GM12878 (cell line): ENCODE results near the gene DIS3L2. TPM values are rescaled to one million over a fixed set of nuclear protein-coding genes. Genes with fewer than 3 reads are reported as not detected.

Experiments used
- ATAC-seq: fragments of 200-7000 bp; cut with Tn5 transposase; 3 replicates; pipeline ENCODE4 v1.9.1; 2020; ENCODE audit warnings: mild to moderate bottlenecking, moderate library complexity
- BruUV-seq: library from RNA; stranded (reverse); fragments of 400-500 nt; replicated peaks from 2 replicates; lab custom pipeline; 2021; lab: Mats Ljungman, UMichigan
- CTCF ChIA-PET: fragments of 300-600 bp; sonication (Branson Sonifier 250); formaldehyde crosslinking; extraction: SDS; loops from one replicate; lab custom pipeline; 2021; ENCODE audit warnings: inconsistent platforms; lab: Yijun Ruan, JAX
- POLR2A ChIA-PET: fragments of 350-600 bp; formaldehyde crosslinking; extraction: SDS; loops from one replicate; lab custom pipeline; 2021; ENCODE audit warnings: inconsistent platforms; lab: Charles Lee
- RAD21 ChIA-PET: fragments of 300-600 bp; sonication (Branson Sonifier 250); formaldehyde crosslinking; loops from one replicate; lab custom pipeline; 2023; ENCODE audit warnings: antibody characterized with exemption; ENCODE audit not compliant: unreplicated experiment; lab: Charles Lee
- SMC1A ChIA-PET: fragments of 300-600 bp; sonication (Branson Sonifier 250); formaldehyde crosslinking; loops from one replicate; lab custom pipeline; 2023; ENCODE audit not compliant: unreplicated experiment, uncharacterized antibody; lab: Charles Lee
- DNase-seq: peaks from one replicate; pipeline ENCODE4 v3.0.0-alpha.2; 2011; ENCODE audit warnings: low read depth, low spot score
- FAIRE-seq: peaks from 3 replicates; lab custom pipeline; 2011; peaks lifted over from hg19 to GRCh38; lab: Jason Lieb, UNC
- H2AFZ ChIP-seq: 2 replicates; pipeline ENCODE4 v1.6.0; 2011; ENCODE audit warnings: low read depth, low read length, control low read depth; ENCODE audit not compliant: control insufficient read depth
- H3K27ac ChIP-seq: 2 replicates; pipeline ENCODE4 v1.5.1; 2011; ENCODE audit warnings: control low read depth; ENCODE audit not compliant: control insufficient read depth, insufficient read depth
- H3K27me3 ChIP-seq, 2 experiments: replicated peaks in 1 of 2; 2 replicates each; pipeline versions ENCODE4 v1.6.0 to v1.6.1; 2011; ENCODE audit warnings: low read length in 1 of 2; ENCODE audit not compliant: control insufficient read depth in 2 of 2, insufficient read depth in 2 of 2
- H3K36me3 ChIP-seq, 2 experiments: 2 replicates each; pipeline ENCODE4 v1.5.1; 2011; ENCODE audit warnings: low read length in 1 of 2; ENCODE audit not compliant: control insufficient read depth in 2 of 2, insufficient read depth in 2 of 2
- H3K4me1 ChIP-seq: 2 replicates; pipeline ENCODE4 v1.6.1; 2011; ENCODE audit warnings: mild to moderate bottlenecking, low read length, moderate library complexity, mixed read lengths; ENCODE audit not compliant: control insufficient read depth, insufficient read depth
- H3K4me2 ChIP-seq: 2 replicates; pipeline ENCODE4 v1.6.0; 2011; ENCODE audit warnings: control low read depth; ENCODE audit not compliant: control insufficient read depth, insufficient read depth
- H3K4me3 ChIP-seq: fragments of 200-600 bp; sonication (generic); 2 replicates; pipeline ENCODE4 v1.5.1; 2016
- H3K79me2 ChIP-seq: 2 replicates; pipeline ENCODE4 v1.6.0; 2011; ENCODE audit warnings: low read length; ENCODE audit not compliant: control insufficient read depth, insufficient read depth
- H3K9ac ChIP-seq: 2 replicates; pipeline ENCODE4 v1.8.0; 2011; ENCODE audit warnings: low read length, control low read depth, mixed read lengths; ENCODE audit not compliant: control insufficient read depth, insufficient read depth
- H3K9me3 ChIP-seq: replicated peaks from 3 replicates; pipeline ENCODE4 v1.5.1; 2011; ENCODE audit warnings: mild to moderate bottlenecking, low read length; ENCODE audit not compliant: control insufficient read depth, insufficient read depth
- H4K20me1 ChIP-seq: 2 replicates; pipeline ENCODE4 v1.6.0; 2011; ENCODE audit not compliant: control insufficient read depth, insufficient read depth
- BHLHE40 ChIP-seq, 2 experiments: fragments of 450-650 bp in 1 of 2; IDR thresholded peaks; 2 replicates each; pipeline ENCODE4 v1.6.1; 2011 to 2017; ENCODE audit warnings: low read depth in 2 of 2, borderline replicate concordance in 1 of 2, improper control_type of control experiment in 1 of 2, low read length in 1 of 2, mild to moderate bottlenecking in 1 of 2
- CREB1 ChIP-seq: IDR thresholded peaks from 2 replicates; pipeline ENCODE4 v1.6.1; 2012; ENCODE audit warnings: low read depth, mild to moderate bottlenecking, inconsistent platforms
- NBN ChIP-seq: fragments of 450-650 bp; IDR thresholded peaks from 2 replicates; pipeline ENCODE4 v1.6.1; 2016
- NR2F1 ChIP-seq: fragments of 450-650 bp; conservative IDR thresholded peaks from 2 replicates; pipeline ENCODE4 v1.6.1; 2017; ENCODE audit warnings: mild to moderate bottlenecking
- SMAD5 ChIP-seq: IDR thresholded peaks from 2 replicates; pipeline ENCODE4 v1.6.1; 2016; ENCODE audit warnings: antibody characterized with exemption, low read depth
- TBL1XR1 ChIP-seq: IDR thresholded peaks from 2 replicates; pipeline ENCODE4 v1.6.1; 2012; ENCODE audit warnings: low read depth, low read length, improper control_type of control experiment
- WGBS: methylation state at CpG from one replicate; pipeline ENCODE4 v1.1.6; 2016; ENCODE audit warnings: low lambda C conversion rate; ENCODE audit not compliant: insufficient replicate concordance, insufficient coverage; ENCODE audit errors: missing lambda C conversion rate; 5-methylcytosine and 5-hydroxymethylcytosine counted together
- in situ Hi-C: fragments of 300-500 bp; cut with MboI; formaldehyde crosslinking; loops from 9 replicates; pipeline ENCODE4 v1.14.3; 2018; ENCODE audit warnings: mixed read lengths
- intact Hi-C: fragments of 100-400 bp; cut with micrococcal nuclease; formaldehyde crosslinking; loops from one replicate; pipeline ENCODE4 v1.14.2; 2022; ENCODE audit not compliant: unreplicated experiment
- polyA plus RNA-seq, 11 experiments: library from polyadenylated mRNA; depleted of rRNA in 4 of 11; unstranded in 6 of 11; stranded (reverse) in 5 of 11; fragments of >200 nt; fragmentation: Nextera tagmentation in 4 of 11; fragmentation: Illumina TruSeq in 1 of 11; extraction: Ambion mirVana in 4 of 11; extraction: Trizol in 1 of 11; gene quantifications; 1 replicate in 1 of 11; 2 replicates in 10 of 11; pipeline versions ENCODE4 v1.2.1 to v1.2.3, GENCODE V29; 2011 to 2016; ENCODE audit warnings: inconsistent platforms in 2 of 11, missing spikeins in 2 of 11, low read depth in 1 of 11
- total RNA-seq, 4 experiments: library from RNA; depleted of rRNA in 3 of 4; stranded (reverse); fragments of >200 nt in 3 of 4; fragmentation: Illumina TruSeq in 1 of 4; extraction: Trizol in 1 of 4; gene quantifications; 2 replicates each; pipeline versions ENCODE4 v1.2.1 to v1.2.3, GENCODE V29; 2013 to 2021
- TF ChIP-seq, protein P1 (sequence below): IDR thresholded peaks from 2 replicates; pipeline ENCODE4 v1.6.1; 2012; ENCODE audit warnings: low read depth, low read length, improper control_type of control experiment
- TF ChIP-seq, protein P2 (sequence below): fragments of 450-650 bp; IDR thresholded peaks from 2 replicates; pipeline ENCODE4 v1.6.1; 2017; ENCODE audit warnings: mild to moderate bottlenecking, moderate library complexity
- TF ChIP-seq, protein P3 (sequence below): fragments of 450-650 bp; formaldehyde crosslinking; IDR thresholded peaks from 2 replicates; pipeline ENCODE4 v1.4.0; 2022; ENCODE audit warnings: mild to moderate bottlenecking, moderate library complexity

Gene DIS3L2
- total and polyA plus RNA-seq, 10 of the 15 experiments (the other 5 are each of a cell fraction or from before 2014, with no cell fraction given) = 3.5 to 27.1 (median 16.0) TPM

DNA sequence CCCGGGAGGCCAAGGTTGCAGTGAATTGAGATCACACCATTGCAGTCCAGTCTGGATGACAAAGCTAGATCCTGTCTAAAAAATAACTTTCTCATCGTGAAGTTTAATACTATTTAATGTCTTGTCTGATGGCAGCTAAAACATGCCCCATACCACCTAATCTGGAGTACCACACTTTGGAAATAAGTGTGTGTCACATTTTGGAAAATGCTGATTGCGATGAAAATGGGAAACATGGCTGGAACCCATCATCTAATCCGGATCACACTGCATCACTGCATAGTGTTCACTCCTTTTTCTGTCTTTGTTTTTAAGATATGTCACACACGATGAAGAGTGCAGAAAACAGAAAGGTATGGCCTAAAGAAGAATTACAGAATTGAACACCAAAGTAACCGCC, 385.9 kb downstream of the DIS3L2 start:
- TF ChIP-seq NR2F1 (no peak), BHLHE40 (IDR thresholded peaks at IDR 0.05; ENCODE audit: borderline replicate concordance in 1 of 2, low read depth in 2 of 2, low read length in 1 of 2) (no peak)
- ATAC-seq (no peak), FAIRE-seq (no peak), DNase-seq (no peak)
- WGBS = 61% methylated on average over 6 of the region's 6 CpGs
- Histone ChIP-seq H3K4me2 (no peak overlapping the region), H3K36me3 (no peaks in the 10 kb centered on the region), H3K9me3 (no peaks in the 10 kb centered on the region; the same call in 2 of the 3 replicates), H3K9ac (no peak overlapping the region), H4K20me1 (no peaks in the 10 kb centered on the region), H3K79me2 (no peaks in the 10 kb centered on the region), H2AFZ (no peak overlapping the region), H3K27ac (no peak overlapping the region), H3K4me1 (no peaks in the 10 kb centered on the region), H3K27me3 (peaks cover 3 to 6% of the 10 kb centered on the region in 2 experiments; a peak in 3 of 4 replicates), H3K4me3 (no peak overlapping the region)
- ChIA-PET RAD21 (no interaction called here), POLR2A (no interaction called here), CTCF (no interaction called here), SMC1A (no interaction called here)
- in situ Hi-C loops (no loop called here), intact Hi-C loops (no loop called here)
- BruUV-seq = no TSS peak

DNA sequence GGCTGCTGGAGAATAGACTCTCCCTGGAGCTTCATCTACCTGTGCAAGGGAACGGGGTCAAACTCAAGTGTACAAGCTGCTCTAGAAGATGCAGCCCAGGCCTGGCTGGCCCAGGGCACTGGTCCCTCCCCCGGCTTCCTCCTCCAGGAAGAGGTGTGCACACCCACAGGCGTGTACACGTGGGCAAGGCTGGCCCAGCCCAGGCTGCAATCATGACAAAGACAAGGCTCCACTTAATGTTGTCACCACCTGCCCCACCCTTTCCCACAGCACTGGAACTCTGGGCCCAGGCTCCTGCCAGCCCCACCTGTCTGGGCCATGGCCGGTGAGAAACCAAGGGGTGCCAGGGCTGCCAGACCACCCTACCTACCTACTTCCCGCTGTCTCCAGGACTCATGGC, 387.4 kb downstream of the DIS3L2 start:
- Histone ChIP-seq H3K4me1 (no peaks in the 10 kb centered on the region), H3K9ac (no peak overlapping the region), H3K27me3 (peaks cover 3 to 6% of the 10 kb centered on the region in 2 experiments; a peak in 3 of 4 replicates), H3K4me3 (no peak overlapping the region), H3K27ac (no peak overlapping the region), H3K4me2 (no peak overlapping the region), H4K20me1 (no peaks in the 10 kb centered on the region), H3K9me3 (no peaks in the 10 kb centered on the region; the same call in 2 of the 3 replicates), H3K79me2 (no peaks in the 10 kb centered on the region), H2AFZ (no peak overlapping the region), H3K36me3 (no peaks in the 10 kb centered on the region)
- ChIA-PET SMC1A (interaction anchor here (0.6 kb wide), 1 partner anchor 356 kb away, joined by 3 read pairs; no protein-coding TSS in a partner anchor), POLR2A (no interaction called here), RAD21 (no interaction called here), CTCF (no interaction called here)
- 25% methylated on average over 6 of the region's 6 CpGs for WGBS
- in situ Hi-C loops (no loop called here), intact Hi-C loops (no loop called here)
- ATAC-seq (peak; percentile 43; the same call in 2 of the 3 replicates), DNase-seq (no peak), FAIRE-seq (no peak)
- no TSS peak for BruUV-seq
- TF ChIP-seq SMAD5 (no peak), TBL1XR1 (no peak), CREB1 (no peak), NBN (no peak)
- TF ChIP-seq, protein P1, sequence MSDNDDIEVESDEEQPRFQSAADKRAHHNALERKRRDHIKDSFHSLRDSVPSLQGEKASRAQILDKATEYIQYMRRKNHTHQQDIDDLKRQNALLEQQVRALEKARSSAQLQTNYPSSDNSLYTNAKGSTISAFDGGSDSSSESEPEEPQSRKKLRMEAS = no peak
- TF ChIP-seq, protein P2, sequence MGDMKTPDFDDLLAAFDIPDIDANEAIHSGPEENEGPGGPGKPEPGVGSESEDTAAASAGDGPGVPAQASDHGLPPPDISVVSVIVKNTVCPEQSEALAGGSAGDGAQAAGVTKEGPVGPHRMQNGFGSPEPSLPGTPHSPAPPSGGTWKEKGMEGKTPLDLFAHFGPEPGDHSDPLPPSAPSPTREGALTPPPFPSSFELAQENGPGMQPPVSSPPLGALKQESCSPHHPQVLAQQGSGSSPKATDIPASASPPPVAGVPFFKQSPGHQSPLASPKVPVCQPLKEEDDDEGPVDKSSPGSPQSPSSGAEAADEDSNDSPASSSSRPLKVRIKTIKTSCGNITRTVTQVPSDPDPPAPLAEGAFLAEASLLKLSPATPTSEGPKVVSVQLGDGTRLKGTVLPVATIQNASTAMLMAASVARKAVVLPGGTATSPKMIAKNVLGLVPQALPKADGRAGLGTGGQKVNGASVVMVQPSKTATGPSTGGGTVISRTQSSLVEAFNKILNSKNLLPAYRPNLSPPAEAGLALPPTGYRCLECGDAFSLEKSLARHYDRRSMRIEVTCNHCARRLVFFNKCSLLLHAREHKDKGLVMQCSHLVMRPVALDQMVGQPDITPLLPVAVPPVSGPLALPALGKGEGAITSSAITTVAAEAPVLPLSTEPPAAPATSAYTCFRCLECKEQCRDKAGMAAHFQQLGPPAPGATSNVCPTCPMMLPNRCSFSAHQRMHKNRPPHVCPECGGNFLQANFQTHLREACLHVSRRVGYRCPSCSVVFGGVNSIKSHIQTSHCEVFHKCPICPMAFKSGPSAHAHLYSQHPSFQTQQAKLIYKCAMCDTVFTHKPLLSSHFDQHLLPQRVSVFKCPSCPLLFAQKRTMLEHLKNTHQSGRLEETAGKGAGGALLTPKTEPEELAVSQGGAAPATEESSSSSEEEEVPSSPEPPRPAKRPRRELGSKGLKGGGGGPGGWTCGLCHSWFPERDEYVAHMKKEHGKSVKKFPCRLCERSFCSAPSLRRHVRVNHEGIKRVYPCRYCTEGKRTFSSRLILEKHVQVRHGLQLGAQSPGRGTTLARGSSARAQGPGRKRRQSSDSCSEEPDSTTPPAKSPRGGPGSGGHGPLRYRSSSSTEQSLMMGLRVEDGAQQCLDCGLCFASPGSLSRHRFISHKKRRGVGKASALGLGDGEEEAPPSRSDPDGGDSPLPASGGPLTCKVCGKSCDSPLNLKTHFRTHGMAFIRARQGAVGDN = no peak
- TF ChIP-seq, protein P3, sequence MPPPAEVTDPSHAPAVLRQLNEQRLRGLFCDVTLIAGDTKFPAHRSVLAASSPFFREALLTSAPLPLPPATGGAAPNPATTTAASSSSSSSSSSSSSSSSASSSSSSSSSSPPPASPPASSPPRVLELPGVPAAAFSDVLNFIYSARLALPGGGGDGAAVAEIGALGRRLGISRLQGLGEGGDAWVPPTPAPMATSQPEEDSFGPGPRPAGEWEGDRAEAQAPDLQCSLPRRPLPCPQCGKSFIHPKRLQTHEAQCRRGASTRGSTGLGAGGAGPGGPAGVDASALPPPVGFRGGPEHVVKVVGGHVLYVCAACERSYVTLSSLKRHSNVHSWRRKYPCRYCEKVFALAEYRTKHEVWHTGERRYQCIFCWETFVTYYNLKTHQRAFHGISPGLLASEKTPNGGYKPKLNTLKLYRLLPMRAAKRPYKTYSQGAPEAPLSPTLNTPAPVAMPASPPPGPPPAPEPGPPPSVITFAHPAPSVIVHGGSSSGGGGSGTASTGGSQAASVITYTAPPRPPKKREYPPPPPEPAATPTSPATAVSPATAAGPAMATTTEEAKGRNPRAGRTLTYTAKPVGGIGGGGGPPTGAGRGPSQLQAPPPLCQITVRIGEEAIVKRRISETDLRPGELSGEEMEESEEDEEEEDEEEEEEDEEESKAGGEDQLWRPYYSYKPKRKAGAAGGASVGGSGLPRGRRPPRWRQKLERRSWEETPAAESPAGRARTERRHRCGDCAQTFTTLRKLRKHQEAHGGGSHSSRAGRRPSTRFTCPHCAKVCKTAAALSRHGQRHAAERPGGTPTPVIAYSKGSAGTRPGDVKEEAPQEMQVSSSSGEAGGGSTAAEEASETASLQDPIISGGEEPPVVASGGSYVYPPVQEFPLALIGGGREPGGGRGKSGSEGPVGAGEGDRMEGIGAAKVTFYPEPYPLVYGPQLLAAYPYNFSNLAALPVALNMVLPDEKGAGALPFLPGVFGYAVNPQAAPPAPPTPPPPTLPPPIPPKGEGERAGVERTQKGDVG (CRISPR knock-in tag) = no peak
